Mesendoderm (in vitro differentiated cells): ENCODE results near the gene R3HDM2.
"Not testable (repeated sequence)": the region's sequence is repeated elsewhere in the genome, so short reads cannot be mapped to it uniquely, and the experiment has no call there.

Source experiments
- DNase-seq: peaks from one replicate; pipeline ENCODE4 v3.0.0; 2013
- H2AK5ac ChIP-seq: 2 replicates; pipeline ENCODE4 v1.6.1; 2013; ENCODE audit warnings: low read length, inconsistent platforms
- H2BK120ac ChIP-seq: 2 replicates; pipeline ENCODE4 v1.6.1; 2013; ENCODE audit warnings: low read depth, mild to moderate bottlenecking, low read length, moderate library complexity, mixed read lengths
- H2BK15ac ChIP-seq: replicated peaks from 2 replicates; pipeline ENCODE4 v1.6.1; 2013; ENCODE audit warnings: low read depth, mild to moderate bottlenecking, moderate library complexity
- H2BK5ac ChIP-seq: 2 replicates; pipeline ENCODE4 v1.6.1; 2013; ENCODE audit warnings: low read length, inconsistent platforms
- H3K18ac ChIP-seq: 2 replicates; pipeline ENCODE4 v1.6.1; 2013; ENCODE audit warnings: mild to moderate bottlenecking, low read length, mixed read lengths
- H3K23ac ChIP-seq: one replicate; pipeline ENCODE4 v1.6.1; 2013; ENCODE audit warnings: low read length
- H3K27ac ChIP-seq: 2 replicates; pipeline ENCODE4 v1.5.1; 2013; ENCODE audit warnings: low read depth, mild to moderate bottlenecking, inconsistent platforms, low read length, moderate library complexity
- H3K27me3 ChIP-seq: 2 replicates; pipeline ENCODE4 v1.6.1; 2013; ENCODE audit warnings: low read length, control low read depth, mild to moderate bottlenecking, inconsistent platforms; ENCODE audit not compliant: insufficient read depth, poor library complexity
- H3K36me3 ChIP-seq: 2 replicates; pipeline ENCODE4 v1.6.1; 2013; ENCODE audit warnings: low read length, inconsistent platforms; ENCODE audit not compliant: control insufficient read depth, insufficient read depth
- H3K4ac ChIP-seq: one replicate; pipeline ENCODE4 v1.6.1; 2013; ENCODE audit warnings: low read depth, mild to moderate bottlenecking, low read length, moderate library complexity
- H3K4me1 ChIP-seq: 2 replicates; pipeline ENCODE4 v1.6.1; 2013; ENCODE audit warnings: low read depth, low read length, inconsistent platforms; ENCODE audit not compliant: control insufficient read depth
- H3K4me2 ChIP-seq: 2 replicates; pipeline ENCODE4 v1.6.1; 2013; ENCODE audit warnings: low read length
- H3K4me3 ChIP-seq: 2 replicates; pipeline ENCODE4 v1.5.1; 2013; ENCODE audit warnings: mild to moderate bottlenecking, low read length
- H3K56ac ChIP-seq: one replicate; pipeline ENCODE4 v1.6.1; 2013; ENCODE audit warnings: low read length
- H3K79me1 ChIP-seq: 2 replicates; pipeline ENCODE4 v1.6.1; 2013; ENCODE audit warnings: low read length, inconsistent platforms
- H3K79me2 ChIP-seq: 2 replicates; pipeline ENCODE4 v1.6.1; 2013; ENCODE audit warnings: mild to moderate bottlenecking, low read length; ENCODE audit not compliant: control insufficient read depth, insufficient read depth
- H3K9ac ChIP-seq: 2 replicates; pipeline ENCODE4 v1.6.1; 2013; ENCODE audit warnings: low read length, inconsistent platforms
- H4K5ac ChIP-seq: one replicate; pipeline ENCODE4 v1.6.1; 2013; ENCODE audit warnings: low read length
- H4K8ac ChIP-seq: one replicate; pipeline ENCODE4 v1.6.1; 2013; ENCODE audit warnings: low read depth, mild to moderate bottlenecking, control low read depth, low read length, moderate library complexity
- WGBS: extraction: QIAGEN DNeasy Blood & Tissue Kit; methylation state at CpG from one replicate; pipeline ENCODE4 v1.1.7; 2013; ENCODE audit warnings: low lambda C conversion rate, missing lambda C conversion rate; ENCODE audit not compliant: insufficient coverage; ENCODE audit errors: extremely low coverage; 5-methylcytosine and 5-hydroxymethylcytosine counted together

R3HDM2 gene

DNA sequence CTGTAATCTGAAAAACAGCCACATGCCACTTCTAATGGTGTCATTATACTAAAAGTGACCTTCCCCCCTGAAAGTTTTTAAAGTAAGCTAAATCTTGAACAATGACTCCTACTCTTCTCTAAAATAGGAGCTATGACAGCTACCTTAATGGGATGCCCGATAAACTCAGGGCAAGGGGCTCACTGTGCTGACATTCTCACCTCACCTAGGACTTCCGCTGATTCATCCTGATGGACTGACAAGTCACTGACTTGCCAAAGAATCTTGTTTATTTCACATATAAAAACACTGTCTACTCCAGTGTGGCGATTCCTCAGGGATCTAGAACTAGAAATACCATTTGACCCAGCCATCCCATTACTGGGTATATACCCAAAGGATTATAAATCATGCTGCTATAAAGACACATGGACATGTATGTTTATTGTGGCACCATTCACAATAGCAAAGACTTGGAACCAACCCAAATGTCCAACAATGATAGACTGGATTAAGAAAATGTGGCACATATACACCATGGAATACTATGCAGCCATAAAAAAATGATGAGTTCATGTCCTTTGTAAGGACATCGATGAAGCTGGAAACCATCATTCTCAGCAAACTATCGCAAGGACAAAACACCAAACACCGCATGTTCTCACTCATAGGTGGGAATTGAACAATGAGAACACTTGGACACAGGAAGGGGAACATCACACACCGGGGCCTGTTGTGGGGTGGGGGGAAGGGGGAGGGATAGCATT lies 31.0 kb downstream of the R3HDM2 start:
- not testable (repeated sequence) for H3K56ac ChIP-seq, H2BK15ac ChIP-seq, H3K4ac ChIP-seq, H3K9ac ChIP-seq, H2BK5ac ChIP-seq, H3K27me3 ChIP-seq, H2AK5ac ChIP-seq, H4K8ac ChIP-seq, H3K4me1 ChIP-seq, H3K36me3 ChIP-seq, H3K4me2 ChIP-seq, H3K79me1 ChIP-seq, H3K27ac ChIP-seq, H3K23ac ChIP-seq, H2BK120ac ChIP-seq, H4K5ac ChIP-seq, H3K18ac ChIP-seq, H3K4me3 ChIP-seq, H3K79me2 ChIP-seq
- DNase-seq = peak; percentile 3
- no CpG with 5 or more reads among the region's 7 CpGs for WGBS

DNA sequence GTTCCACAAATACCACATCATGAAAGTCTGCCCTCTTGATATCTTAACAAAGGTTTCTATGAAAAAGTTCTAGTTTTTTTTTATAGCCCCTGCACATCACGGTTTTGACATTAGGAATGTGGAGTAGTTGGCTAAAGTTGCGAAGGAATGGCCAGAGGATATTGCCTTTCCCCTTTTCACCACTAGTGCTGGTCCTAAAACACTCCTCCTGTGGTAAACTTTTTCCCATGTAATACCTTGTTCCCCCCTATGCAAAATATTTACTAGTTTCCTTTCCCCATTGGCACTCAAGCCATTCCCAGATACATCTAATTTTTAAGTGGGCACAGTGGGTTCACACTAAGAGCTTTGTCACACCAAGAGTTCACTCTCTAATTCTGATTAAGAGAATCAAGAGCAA lies 33.4 kb downstream of the R3HDM2 start:
- Histone ChIP-seq H3K36me3 (no peaks in the 10 kb centered on the region), H3K4me2 (no peak overlapping the region), H3K4me1 (no peaks in the 10 kb centered on the region), H2BK15ac (no peak overlapping the region), H3K27me3 (no peaks in the 10 kb centered on the region), H3K18ac (no peak overlapping the region), H3K9ac (no peak overlapping the region), H3K79me2 (no peaks in the 10 kb centered on the region), H3K4ac (no peak overlapping the region), H3K56ac (no peak overlapping the region), H2AK5ac (no peak overlapping the region), H3K27ac (no peak overlapping the region), H2BK5ac (no peak overlapping the region), H3K4me3 (no peak overlapping the region), H3K79me1 (peaks cover 2% of the 10 kb centered on the region), H4K8ac (no peak overlapping the region), H3K23ac (no peak overlapping the region), H4K5ac (no peak overlapping the region), H2BK120ac (no peak overlapping the region)
- no CpG with 5 or more reads among the region's 2 CpGs for WGBS
- DNase-seq = no peak

DNA sequence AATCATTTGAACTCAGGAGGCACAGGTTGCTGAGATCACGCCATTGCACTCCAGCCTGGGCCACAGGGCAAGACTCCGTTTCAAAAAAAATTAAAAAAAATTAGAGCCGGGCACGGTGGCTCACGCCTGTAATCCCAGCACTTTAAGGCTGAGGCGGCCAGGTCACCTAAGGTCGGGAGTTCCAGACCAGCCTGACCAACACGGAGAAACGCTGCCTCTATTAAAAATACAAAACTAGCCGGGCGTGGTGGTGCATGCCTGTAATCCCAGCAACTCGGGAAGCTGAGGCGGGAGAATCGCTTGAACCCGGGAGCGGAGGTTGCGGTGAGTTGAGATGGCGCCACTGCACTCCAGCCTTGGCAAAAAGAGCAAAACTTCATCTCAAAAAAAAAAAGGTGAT lies 35.7 kb downstream of the R3HDM2 start:
- H3K79me1 ChIP-seq = no peaks in the 10 kb centered on the region
- no peak overlapping the region for H4K8ac ChIP-seq
- WGBS = no CpG with 5 or more reads among the region's 18 CpGs
- H3K23ac ChIP-seq = no peak overlapping the region
- H2AK5ac ChIP-seq = no peak overlapping the region
- H3K9ac ChIP-seq = no peak overlapping the region
- H3K4me2 ChIP-seq = no peak overlapping the region
- no peak overlapping the region for H2BK15ac ChIP-seq
- no peak for DNase-seq
- H2BK120ac ChIP-seq = no peak overlapping the region
- no peaks in the 10 kb centered on the region for H3K36me3 ChIP-seq
- H3K79me2 ChIP-seq = no peaks in the 10 kb centered on the region
- no peaks in the 10 kb centered on the region for H3K27me3 ChIP-seq
- peaks cover 2% of the 10 kb centered on the region for H3K4me1 ChIP-seq
- no peak overlapping the region for H3K18ac ChIP-seq
- no peak overlapping the region for H3K27ac ChIP-seq
- no peak overlapping the region for H4K5ac ChIP-seq
- no peak overlapping the region for H3K56ac ChIP-seq
- H2BK5ac ChIP-seq = no peak overlapping the region
- no peak overlapping the region for H3K4me3 ChIP-seq
- H3K4ac ChIP-seq = no peak overlapping the region

DNA sequence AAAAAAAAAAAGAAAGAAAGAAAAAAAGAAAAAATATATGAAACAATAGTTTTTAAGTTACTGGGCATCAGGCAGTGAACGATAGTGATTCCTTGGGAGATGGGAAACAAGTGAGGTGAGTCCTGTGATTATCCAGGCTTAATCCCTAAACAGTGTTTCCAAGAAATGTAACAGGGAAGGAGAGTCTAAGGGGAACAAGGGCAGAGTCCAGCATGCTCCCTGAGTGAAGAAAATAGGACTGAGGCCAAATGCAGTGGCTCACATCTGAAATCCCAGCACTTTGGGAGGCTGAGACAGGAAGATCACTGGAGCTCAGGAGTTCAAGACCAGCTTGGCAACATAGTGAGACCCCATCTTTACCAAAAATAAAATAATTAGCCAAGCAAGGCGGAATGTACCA lies 40.7 kb downstream of the R3HDM2 start:
- Histone ChIP-seq H3K36me3 (no peaks in the 10 kb centered on the region), H3K56ac (peak overlapping the region; percentile 56), H4K5ac (no peak overlapping the region), H2BK120ac (no peak overlapping the region), H3K4ac (no peak overlapping the region), H3K79me1 (no peaks in the 10 kb centered on the region), H3K4me2 (no peak overlapping the region), H3K79me2 (no peaks in the 10 kb centered on the region), H3K18ac (no peak overlapping the region), H2AK5ac (no peak overlapping the region), H3K9ac (no peak overlapping the region), H3K27me3 (no peaks in the 10 kb centered on the region), H3K4me3 (no peak overlapping the region), H2BK15ac (no peak overlapping the region), H4K8ac (no peak overlapping the region), H2BK5ac (no peak overlapping the region), H3K4me1 (peaks cover 6% of the 10 kb centered on the region), H3K27ac (no peak overlapping the region), H3K23ac (no peak overlapping the region)
- DNase-seq = no peak
- WGBS = no CpG with 5 or more reads among the region's 2 CpGs

DNA sequence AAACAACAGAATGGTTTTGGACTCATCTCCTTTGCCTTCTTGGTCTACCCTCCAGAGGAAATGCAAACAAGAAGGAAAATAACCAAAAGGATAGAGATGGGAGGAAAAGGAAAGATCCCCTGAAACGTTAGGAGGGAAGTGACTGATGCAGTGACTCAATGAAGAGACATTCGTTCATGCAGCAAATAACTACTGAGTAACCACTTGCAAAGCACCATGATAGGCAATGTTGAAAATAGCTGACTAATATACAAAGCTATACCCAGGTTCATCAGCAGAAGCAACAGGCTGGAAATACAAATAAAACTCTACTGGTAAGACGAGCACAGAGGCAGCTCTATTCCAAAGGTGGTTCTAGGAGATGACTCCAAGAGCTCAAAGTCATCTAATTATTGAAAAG lies 41.8 kb downstream of the R3HDM2 start:
- Histone ChIP-seq H3K23ac (no peak overlapping the region), H3K79me2 (no peaks in the 10 kb centered on the region), H3K36me3 (no peaks in the 10 kb centered on the region), H3K27ac (no peak overlapping the region), H3K18ac (no peak overlapping the region), H3K9ac (no peak overlapping the region), H2AK5ac (no peak overlapping the region), H3K79me1 (no peaks in the 10 kb centered on the region), H3K4me3 (no peak overlapping the region), H3K27me3 (no peaks in the 10 kb centered on the region), H3K4ac (no peak overlapping the region), H3K4me1 (peaks cover 6% of the 10 kb centered on the region), H3K56ac (no peak overlapping the region), H2BK15ac (no peak overlapping the region), H4K8ac (no peak overlapping the region), H4K5ac (no peak overlapping the region), H2BK5ac (no peak overlapping the region), H3K4me2 (no peak overlapping the region), H2BK120ac (no peak overlapping the region)
- DNase-seq = peak; percentile 10
- no CpG with 5 or more reads among the region's 3 CpGs for WGBS

DNA sequence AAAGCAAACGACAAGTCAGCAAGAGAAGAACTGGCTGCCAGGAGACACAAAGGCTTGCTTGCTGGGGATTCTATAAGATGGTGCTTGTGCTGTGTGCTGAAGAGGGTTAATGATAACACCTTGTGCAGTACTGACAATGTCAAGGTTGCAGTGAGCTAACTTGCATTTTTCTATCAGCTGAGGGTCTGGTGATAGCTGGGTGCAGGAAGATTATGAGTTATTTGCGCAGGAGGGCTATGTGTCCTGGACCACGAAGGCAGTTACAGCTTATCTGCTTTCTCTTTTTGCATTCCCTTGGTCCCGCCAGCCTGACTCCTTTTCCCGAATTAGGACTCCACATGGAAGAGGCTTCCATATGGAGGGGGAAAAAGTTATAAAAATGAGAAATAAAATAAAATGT lies 42.4 kb downstream of the R3HDM2 start:
- H3K56ac ChIP-seq = no peak overlapping the region
- no peak overlapping the region for H2BK15ac ChIP-seq
- no peak overlapping the region for H4K8ac ChIP-seq
- no peaks in the 10 kb centered on the region for H3K79me1 ChIP-seq
- H2BK120ac ChIP-seq = no peak overlapping the region
- no CpG with 5 or more reads among the region's 5 CpGs for WGBS
- no peak overlapping the region for H2BK5ac ChIP-seq
- peaks cover 6% of the 10 kb centered on the region for H3K4me1 ChIP-seq
- H3K27ac ChIP-seq = no peak overlapping the region
- no peak overlapping the region for H3K23ac ChIP-seq
- no peaks in the 10 kb centered on the region for H3K79me2 ChIP-seq
- H3K4ac ChIP-seq = no peak overlapping the region
- H4K5ac ChIP-seq = no peak overlapping the region
- no peaks in the 10 kb centered on the region for H3K27me3 ChIP-seq
- no peak overlapping the region for H3K18ac ChIP-seq
- no peak overlapping the region for H3K9ac ChIP-seq
- no peak overlapping the region for H2AK5ac ChIP-seq
- DNase-seq = no peak
- no peak overlapping the region for H3K4me2 ChIP-seq
- H3K4me3 ChIP-seq = no peak overlapping the region
- H3K36me3 ChIP-seq = no peaks in the 10 kb centered on the region
